NB4 (cell line): ENCODE measurements around the gene LDLRAD3.

Source experiments
- DNase-seq: peaks from one replicate; pipeline ENCODE4 v3.0.0; 2010; ENCODE audit warnings: low read depth
- H3K4me3 ChIP-seq: one replicate; pipeline ENCODE4 v1.5.1; 2011; ENCODE audit warnings: mild to moderate bottlenecking, low read depth, low read length, moderate library complexity
- MYC ChIP-seq: IDR thresholded peaks from 2 replicates; pipeline ENCODE4 v1.6.1; 2011; ENCODE audit warnings: low read depth, low read length
- POLR2A ChIP-seq: IDR thresholded peaks from 2 replicates; pipeline ENCODE4 v1.6.1; 2011; ENCODE audit warnings: mild to moderate bottlenecking; ENCODE audit not compliant: insufficient read length; ENCODE audit errors: extremely low read depth
- TF ChIP-seq, protein P1 (sequence below): IDR thresholded peaks from one replicate; pipeline ENCODE4 v1.5.1; 2012; ENCODE audit warnings: low read depth, low read length
- TF ChIP-seq, protein P2 (sequence below): IDR thresholded peaks from 2 replicates; pipeline ENCODE4 v1.6.1; 2011; ENCODE audit warnings: low read depth, low read length

LDLRAD3 gene

DNA sequence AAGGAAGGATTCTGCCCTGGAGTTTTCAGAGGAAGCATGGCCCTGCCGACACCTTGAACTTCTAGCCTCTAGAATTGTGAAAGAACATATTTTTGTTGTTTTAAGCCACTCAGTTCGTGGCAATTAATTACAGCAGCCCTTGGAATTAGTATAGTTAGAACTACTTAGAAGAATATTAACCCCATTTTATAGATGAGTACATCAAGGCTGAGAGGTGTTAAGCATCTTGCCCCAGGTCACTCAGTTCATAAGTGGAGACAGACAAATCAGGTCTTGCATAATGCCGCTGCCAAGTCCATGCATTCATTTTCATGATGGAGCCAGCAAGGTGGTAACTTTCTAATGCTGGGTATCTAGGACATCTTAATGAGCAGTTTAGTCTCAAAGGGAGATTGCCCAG lies 26.6 kb downstream of the LDLRAD3 start:
- DNase-seq, result no peak
- TF ChIP-seq, protein P1, sequence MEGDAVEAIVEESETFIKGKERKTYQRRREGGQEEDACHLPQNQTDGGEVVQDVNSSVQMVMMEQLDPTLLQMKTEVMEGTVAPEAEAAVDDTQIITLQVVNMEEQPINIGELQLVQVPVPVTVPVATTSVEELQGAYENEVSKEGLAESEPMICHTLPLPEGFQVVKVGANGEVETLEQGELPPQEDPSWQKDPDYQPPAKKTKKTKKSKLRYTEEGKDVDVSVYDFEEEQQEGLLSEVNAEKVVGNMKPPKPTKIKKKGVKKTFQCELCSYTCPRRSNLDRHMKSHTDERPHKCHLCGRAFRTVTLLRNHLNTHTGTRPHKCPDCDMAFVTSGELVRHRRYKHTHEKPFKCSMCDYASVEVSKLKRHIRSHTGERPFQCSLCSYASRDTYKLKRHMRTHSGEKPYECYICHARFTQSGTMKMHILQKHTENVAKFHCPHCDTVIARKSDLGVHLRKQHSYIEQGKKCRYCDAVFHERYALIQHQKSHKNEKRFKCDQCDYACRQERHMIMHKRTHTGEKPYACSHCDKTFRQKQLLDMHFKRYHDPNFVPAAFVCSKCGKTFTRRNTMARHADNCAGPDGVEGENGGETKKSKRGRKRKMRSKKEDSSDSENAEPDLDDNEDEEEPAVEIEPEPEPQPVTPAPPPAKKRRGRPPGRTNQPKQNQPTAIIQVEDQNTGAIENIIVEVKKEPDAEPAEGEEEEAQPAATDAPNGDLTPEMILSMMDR, result no peak
- TF ChIP-seq, protein P2, sequence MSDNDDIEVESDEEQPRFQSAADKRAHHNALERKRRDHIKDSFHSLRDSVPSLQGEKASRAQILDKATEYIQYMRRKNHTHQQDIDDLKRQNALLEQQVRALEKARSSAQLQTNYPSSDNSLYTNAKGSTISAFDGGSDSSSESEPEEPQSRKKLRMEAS, result no peak
- TF ChIP-seq MYC, result no peak
- TF ChIP-seq POLR2A, result no peak
- H3K4me3 ChIP-seq, result no peak overlapping the region

DNA sequence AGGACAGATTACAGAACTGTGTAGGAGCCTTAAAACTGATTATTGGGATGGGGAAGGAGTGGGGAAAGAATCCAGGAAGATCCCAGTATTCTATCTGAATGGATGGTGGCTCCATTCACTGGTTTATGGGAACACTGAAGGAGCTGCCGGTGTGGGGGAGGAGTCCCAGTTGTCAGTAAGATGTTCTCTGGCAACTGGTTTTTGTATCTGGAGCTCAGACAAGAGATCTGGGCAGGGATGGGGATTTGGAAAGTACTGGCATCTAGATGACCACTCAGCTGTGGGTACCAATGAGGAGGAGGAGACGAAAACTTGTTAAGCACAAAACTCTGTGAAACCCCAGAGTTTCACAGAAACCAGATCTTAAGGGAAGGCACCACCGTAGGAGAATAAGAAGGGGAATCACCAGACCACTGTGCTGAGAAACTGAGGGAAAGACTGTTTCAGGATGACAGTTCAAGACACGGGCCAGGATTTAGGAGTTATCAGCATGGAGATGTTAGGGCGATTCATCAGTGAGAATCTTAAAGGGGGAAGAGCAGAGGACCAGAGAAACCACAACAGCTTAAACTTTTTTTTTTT lies 28.1 kb downstream of the LDLRAD3 start:
- TF ChIP-seq, protein P2, result no peak
- TF ChIP-seq POLR2A (no peak), MYC (no peak)
- TF ChIP-seq, protein P1, result no peak
- no peak for DNase-seq
- no peak overlapping the region for H3K4me3 ChIP-seq

DNA sequence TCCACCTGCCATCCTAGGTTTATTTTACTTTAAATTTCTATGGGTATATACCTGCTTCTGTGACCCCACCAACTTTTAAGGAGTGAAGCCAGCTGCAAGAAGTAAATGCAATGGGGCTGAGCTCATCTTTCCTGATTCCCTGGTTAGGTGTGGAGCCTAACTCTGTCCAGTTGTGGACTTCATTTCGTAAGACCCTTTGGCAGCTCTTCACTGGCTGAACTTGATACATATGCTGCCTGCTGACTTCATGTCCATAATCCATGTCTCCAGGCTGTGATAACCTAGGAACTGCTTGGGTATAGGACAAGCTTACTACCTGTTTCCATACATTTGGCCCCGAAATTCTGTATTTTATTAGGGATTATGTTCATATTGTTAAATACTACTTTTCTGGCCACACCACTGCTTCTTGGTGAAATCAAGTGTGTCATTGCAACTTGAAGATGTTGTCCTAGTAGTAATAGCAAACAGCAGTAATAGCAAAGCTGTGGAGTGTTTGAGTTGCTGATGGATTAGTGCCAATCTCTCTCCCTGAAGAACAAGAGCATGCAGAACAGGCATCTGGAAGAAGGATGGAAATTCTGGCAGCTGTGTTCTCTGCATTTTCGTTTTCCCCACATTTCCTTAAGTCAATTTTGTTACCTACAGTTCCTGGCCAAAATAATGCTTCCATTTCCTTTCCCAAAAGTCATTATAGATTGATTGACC lies 31.2 kb downstream of the LDLRAD3 start:
- TF ChIP-seq, protein P2, result no peak
- TF ChIP-seq MYC (no peak), POLR2A (no peak)
- TF ChIP-seq, protein P1, result no peak
- H3K4me3 ChIP-seq, result no peak overlapping the region
- no peak for DNase-seq

DNA sequence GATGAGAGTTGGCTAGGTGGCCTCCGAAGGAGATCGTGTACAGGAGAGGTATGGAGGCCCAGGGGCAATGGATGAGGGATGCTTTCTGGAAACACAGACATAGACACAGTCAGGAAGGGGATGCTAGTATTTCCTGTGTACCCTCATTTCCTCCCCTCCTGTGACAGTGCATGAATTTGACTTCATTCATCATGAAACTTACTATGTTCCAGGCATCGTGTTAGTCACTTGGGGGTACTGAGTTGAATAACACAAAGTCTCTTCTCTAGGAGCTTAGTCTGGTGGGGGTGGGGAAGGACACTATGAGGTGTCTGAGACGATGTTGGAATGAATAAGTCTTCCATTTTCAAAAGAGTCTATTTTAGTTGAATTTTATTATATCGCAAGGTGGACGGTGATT lies 32.6 kb downstream of the LDLRAD3 start:
- DNase-seq, result no peak
- TF ChIP-seq, protein P2, result no peak
- TF ChIP-seq POLR2A, result no peak
- TF ChIP-seq MYC, result no peak
- TF ChIP-seq, protein P1, result no peak
- no peak overlapping the region for H3K4me3 ChIP-seq

DNA sequence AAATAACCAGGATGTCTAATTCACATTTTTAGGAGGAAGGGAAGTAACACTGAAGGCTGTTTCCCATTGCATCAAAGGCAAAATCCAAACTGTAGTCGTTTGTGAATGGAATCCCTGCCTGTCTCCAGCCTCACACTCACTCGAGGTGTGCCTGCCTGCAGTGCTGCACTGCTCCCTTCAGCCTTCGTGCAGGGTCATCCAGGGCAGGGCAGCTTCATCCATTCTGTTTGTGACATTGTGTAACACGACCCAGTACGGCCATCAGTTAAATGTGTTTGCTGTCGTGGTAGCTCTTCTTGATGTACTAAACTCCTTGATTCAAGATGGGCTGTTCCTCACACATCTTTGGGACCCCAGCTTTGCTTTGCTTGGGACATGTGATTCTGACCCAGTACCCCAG lies 34.3 kb downstream of the LDLRAD3 start:
- no peak for DNase-seq
- H3K4me3 ChIP-seq, result no peak overlapping the region
- TF ChIP-seq, protein P2, result no peak
- TF ChIP-seq, protein P1, result no peak
- no peak for TF ChIP-seq POLR2A
